Endodermal cell (in vitro differentiated cells): Measurements from ENCODE around the gene KCNQ1. TPM values are rescaled to one million over a fixed set of nuclear protein-coding genes. Genes with fewer than 3 reads are reported as not detected.

Experiments used
- DNase-seq: peaks from one replicate; pipeline ENCODE4 v3.0.0-alpha.2; 2017
- H3K27ac ChIP-seq: 2 replicates; pipeline ENCODE4 v1.5.1; 2013; ENCODE audit warnings: mild to moderate bottlenecking, low read depth, low read length, moderate library complexity
- H3K27me3 ChIP-seq: 2 replicates; pipeline ENCODE4 v1.6.1; 2013; ENCODE audit warnings: mild to moderate bottlenecking, low read length, moderate library complexity; ENCODE audit not compliant: insufficient read depth, control insufficient read depth, poor library complexity, severe bottlenecking
- H3K36me3 ChIP-seq: 2 replicates; pipeline ENCODE4 v1.7.0; 2013; ENCODE audit warnings: mild to moderate bottlenecking, low read length, moderate library complexity; ENCODE audit not compliant: control insufficient read depth, insufficient read depth
- H3K4me1 ChIP-seq: one replicate; pipeline ENCODE4 v1.7.0; 2013; ENCODE audit warnings: low read length; ENCODE audit not compliant: control insufficient read depth, insufficient read depth
- H3K4me3 ChIP-seq: 2 replicates; pipeline ENCODE4 v1.5.1; 2013; ENCODE audit warnings: mild to moderate bottlenecking, low read length, moderate library complexity
- H3K9ac ChIP-seq: 2 replicates; pipeline ENCODE4 v1.6.1; 2013; ENCODE audit warnings: mild to moderate bottlenecking, low read length, moderate library complexity; ENCODE audit not compliant: poor library complexity, severe bottlenecking; ENCODE audit errors: extremely low read depth
- H3K9me3 ChIP-seq: 2 replicates; pipeline ENCODE4 v1.6.1; 2013; ENCODE audit warnings: mild to moderate bottlenecking, low read length, moderate library complexity; ENCODE audit not compliant: control insufficient read depth
- H3K27ac Mint-ChIP-seq: 2 replicates; pipeline ENCODE4 v1.8.0; 2020; ENCODE audit warnings: mixed read lengths
- H3K27me3 Mint-ChIP-seq: 2 replicates; pipeline ENCODE4 v1.8.0; 2021; ENCODE audit warnings: mild to moderate bottlenecking, mixed read lengths; ENCODE audit not compliant: insufficient read depth
- H3K36me3 Mint-ChIP-seq: 2 replicates; pipeline ENCODE4 v1.8.0; 2020; ENCODE audit warnings: low read depth, mixed read lengths
- H3K4me1 Mint-ChIP-seq: 2 replicates; pipeline ENCODE4 v1.8.0; 2020; ENCODE audit warnings: mixed read lengths
- H3K4me3 Mint-ChIP-seq: 2 replicates; pipeline ENCODE4 v1.8.0; 2020; ENCODE audit warnings: mild to moderate bottlenecking, moderate library complexity, mixed read lengths
- H3K9me3 Mint-ChIP-seq: 2 replicates; pipeline ENCODE4 v1.8.0; 2020; ENCODE audit warnings: mild to moderate bottlenecking, mixed read lengths
- CTCF ChIP-seq: fragments of 200-600 bp; sonication (generic); conservative IDR thresholded peaks from 2 replicates; pipeline ENCODE4 v1.5.0; 2021; ENCODE audit warnings: antibody characterized with exemption, mild to moderate bottlenecking
- WGBS, 2 experiments: methylation state at CpG; one replicate each; pipeline versions ENCODE4 v1.1.5 to v1.1.7; 2013; ENCODE audit warnings: missing lambda C conversion rate in 2 of 2, mixed read lengths in 1 of 2; ENCODE audit not compliant: insufficient coverage in 1 of 2, insufficient read length in 1 of 2; 5-methylcytosine and 5-hydroxymethylcytosine counted together
- total RNA-seq, 2 donors: library from RNA; stranded (reverse); fragmentation: NEBNext Ultra II Directional in 1 of 2; extraction: Animal tissue kit (Norgen Biotek cat#: 25700) in 1 of 2; gene quantifications; 2 replicates in 1 of 2; 3 replicates in 1 of 2; pipeline ENCODE4 v1.2.1, GENCODE V29; 2021

KCNQ1 gene
- total RNA-seq, 2 donors from 2014 or later, result 1.8 to 3.5 TPM

- no peaks in the 10 kb centered on the region for H3K9me3 ChIP-seq
- 91 to 95% methylated on average over 2 to 12 of the region's 12 CpGs for WGBS, 2 experiments
- H3K27ac ChIP-seq, result no peak overlapping the region
- H3K4me1 Mint-ChIP-seq, result no peaks in the 10 kb centered on the region
- H3K4me3 ChIP-seq, result no peak overlapping the region
- no peaks in the 10 kb centered on the region for H3K36me3 ChIP-seq
- H3K27me3 ChIP-seq, result peaks cover 56% of the 10 kb centered on the region
- DNase-seq, result no peak
- no peaks in the 10 kb centered on the region for H3K36me3 Mint-ChIP-seq
- H3K27ac Mint-ChIP-seq, result no peak overlapping the region
- peaks cover 63% of the 10 kb centered on the region for H3K27me3 Mint-ChIP-seq
- H3K9me3 Mint-ChIP-seq, result no peaks in the 10 kb centered on the region
- H3K4me3 Mint-ChIP-seq, result no peak overlapping the region
- H3K4me1 ChIP-seq, result no peaks in the 10 kb centered on the region
- TF ChIP-seq CTCF, result no peak
- H3K9ac ChIP-seq, result no peak overlapping the region
Measured at GRCh38 chr11:2507945-2508749, 63.3 kb downstream of the KCNQ1 start.

GRCh38 chr11:2508793-2509192, 64.0 kb downstream of the KCNQ1 start:
- TF ChIP-seq CTCF, result no peak
- H3K9me3 Mint-ChIP-seq, result no peaks in the 10 kb centered on the region
- H3K36me3 Mint-ChIP-seq, result no peaks in the 10 kb centered on the region
- DNase-seq, result no peak
- no peak overlapping the region for H3K4me3 Mint-ChIP-seq
- 77% methylated on average over 2 of the region's 2 CpGs; no CpG with 5 or more reads in 1 of the 2 experiments for WGBS, 2 experiments
- no peak overlapping the region for H3K27ac Mint-ChIP-seq
- no peak overlapping the region for H3K9ac ChIP-seq
- H3K4me1 Mint-ChIP-seq, result no peaks in the 10 kb centered on the region
- no peaks in the 10 kb centered on the region for H3K4me1 ChIP-seq
- no peak overlapping the region for H3K4me3 ChIP-seq
- H3K27me3 ChIP-seq, result peaks cover 53% of the 10 kb centered on the region
- H3K36me3 ChIP-seq, result no peaks in the 10 kb centered on the region
- H3K27me3 Mint-ChIP-seq, result peaks cover 59% of the 10 kb centered on the region
- no peak overlapping the region for H3K27ac ChIP-seq
- no peaks in the 10 kb centered on the region for H3K9me3 ChIP-seq

GRCh38 chr11:2509481-2510001, 64.7 kb downstream of the KCNQ1 start:
- 87 to 90% methylated on average over 9 to 16 of the region's 16 CpGs for WGBS, 2 experiments
- DNase-seq, result no peak
- Mint-ChIP-seq H3K4me1 (no peaks in the 10 kb centered on the region), H3K9me3 (no peaks in the 10 kb centered on the region), H3K27me3 (peaks cover 57% of the 10 kb centered on the region), H3K27ac (no peak overlapping the region), H3K36me3 (no peaks in the 10 kb centered on the region), H3K4me3 (no peak overlapping the region)
- H3K9ac ChIP-seq, result no peak overlapping the region
- no peak overlapping the region for H3K4me3 ChIP-seq
- no peak for TF ChIP-seq CTCF
- H3K36me3 ChIP-seq, result no peaks in the 10 kb centered on the region
- peaks cover 48% of the 10 kb centered on the region for H3K27me3 ChIP-seq
- H3K27ac ChIP-seq, result no peak overlapping the region
- no peaks in the 10 kb centered on the region for H3K4me1 ChIP-seq
- H3K9me3 ChIP-seq, result no peaks in the 10 kb centered on the region
